Thyroid gland (tissue), 4 donors: ENCODE results near the gene DUSP15. TPM values are rescaled to one million over a fixed set of nuclear protein-coding genes. Genes with fewer than 3 reads are reported as not detected.

Source experiments
- DNase-seq, 2 donors: peaks; one replicate each; pipeline ENCODE4 v3.0.0-alpha.2; 2019
- H3K27ac ChIP-seq, 3 donors: fragments of 200-600 bp; sonication (generic); 1 replicate in 2 of 3; 2 replicates in 1 of 3; pipeline ENCODE4 v1.5.1; 2016 to 2019; ENCODE audit warnings: mild to moderate bottlenecking in 1 of 3, moderate library complexity in 1 of 3
- H3K27me3 ChIP-seq: fragments of 200-600 bp; sonication (generic); one replicate; pipeline ENCODE4 v1.5.1; 2019
- H3K36me3 ChIP-seq, 2 donors: fragments of 200-600 bp; sonication (generic); one replicate each; pipeline ENCODE4 v1.5.1; 2016 to 2019
- H3K4me1 ChIP-seq, 2 donors: fragments of 200-600 bp; sonication (generic); one replicate each; pipeline ENCODE4 v1.5.1; 2017 to 2019
- H3K4me3 ChIP-seq, 3 donors: fragments of 200-600 bp; sonication (generic); replicated peaks in 1 of 3; 1 replicate in 2 of 3; 2 replicates in 1 of 3; pipeline ENCODE4 v1.5.1; 2016; ENCODE audit warnings: mild to moderate bottlenecking in 1 of 3
- H3K9me3 ChIP-seq: fragments of 200-600 bp; sonication (generic); one replicate; pipeline ENCODE4 v1.5.1; 2017
- POLR2A ChIP-seq, 2 donors: fragments of 450-650 bp; IDR thresholded peaks; one replicate each; pipeline ENCODE4 v1.6.1; 2017; ENCODE audit warnings: antibody characterized with exemption in 2 of 2, mild to moderate bottlenecking in 2 of 2, moderate library complexity in 1 of 2
- WGBS, 2 donors: methylation state at CpG; one replicate each; pipeline ENCODE4 v1.1.5; 2017; 5-methylcytosine and 5-hydroxymethylcytosine counted together
- intact Hi-C: fragments of 100-400 bp; cut with DNase I; formaldehyde crosslinking; loops from one replicate; pipeline ENCODE4 v1.15.1; 2023
- total RNA-seq, 4 donors: library from RNA; depleted of rRNA; stranded (reverse); fragments of >200 nt; gene quantifications; one replicate each; pipeline ENCODE4 v1.2.3, GENCODE V29; 2016
- TF ChIP-seq, protein P1 (sequence below), 6 experiments: fragments of 200-600 bp in 3 of 6; fragments of 450-650 bp in 3 of 6; sonication (generic) in 3 of 6; IDR thresholded peaks; one replicate each; pipeline ENCODE4 v1.5.1; 2016 to 2019; ENCODE audit warnings: antibody characterized with exemption in 6 of 6, mild to moderate bottlenecking in 2 of 6, inconsistent platforms in 1 of 6, moderate library complexity in 1 of 6

Gene DUSP15
- total RNA-seq, 4 donors from 2014 or later, result 5.4 to 9.1 (median 7.0) TPM

DNA sequence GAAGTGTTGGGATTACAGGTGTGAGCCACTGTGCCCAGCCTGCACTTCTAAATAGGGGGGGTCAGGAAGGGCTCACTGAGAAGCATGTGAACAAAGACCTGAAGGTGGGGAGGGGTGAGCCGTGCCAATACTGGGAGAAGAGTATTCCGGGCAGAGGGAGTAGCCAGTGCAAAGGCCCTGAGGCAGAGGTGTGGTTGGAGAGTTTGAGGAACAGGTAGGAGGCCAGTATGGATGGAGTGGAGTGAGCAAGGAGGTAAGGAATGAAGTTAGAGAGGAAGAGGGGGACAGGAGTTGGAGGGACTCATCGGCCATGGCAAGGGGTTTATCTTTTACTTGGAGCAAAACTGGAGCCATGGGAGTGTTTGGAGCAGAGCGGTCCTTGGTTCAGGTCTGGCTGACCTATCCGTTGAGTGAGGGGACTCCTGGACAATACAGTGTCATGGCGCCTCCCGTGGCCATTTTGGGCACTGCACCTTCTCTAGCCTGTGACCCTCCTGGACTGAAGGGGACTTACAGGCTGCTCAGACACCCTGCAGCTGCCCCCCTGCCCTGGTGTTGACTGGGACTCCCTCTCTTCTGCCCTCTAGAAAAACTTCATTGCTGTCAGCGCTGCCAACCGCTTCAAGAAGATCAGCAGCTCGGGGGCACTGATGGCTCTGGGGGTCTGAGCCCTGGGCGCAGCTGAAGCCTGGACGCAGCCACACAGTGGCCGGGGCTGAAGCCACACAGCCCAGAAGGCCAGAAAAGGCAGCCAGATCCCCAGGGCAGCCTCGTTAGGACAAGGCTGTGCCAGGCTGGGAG is 37.0 kb downstream of the DUSP15 start:
- Histone ChIP-seq H3K36me3 (no peaks in the 10 kb centered on the region), H3K27me3 (no peaks in the 10 kb centered on the region), H3K9me3 (no peaks in the 10 kb centered on the region), H3K4me3 (no peak overlapping the region), H3K27ac (no peak overlapping the region), H3K4me1 (peaks cover 0 to 28% of the 10 kb centered on the region in 2 donors)
- DNase-seq, result peak; percentile 63
- intact Hi-C loops, result loop anchor here (10.0 kb wide), 2 partner anchors 89 to 199 kb away; partner anchors contain the start of gene COX4I2
- 48 to 53% methylated on average over 10 to 13 of the region's 14 CpGs for WGBS, 2 donors
- no peak for TF ChIP-seq POLR2A (IDR thresholded peaks at IDR 0.05)
- TF ChIP-seq, protein P1, sequence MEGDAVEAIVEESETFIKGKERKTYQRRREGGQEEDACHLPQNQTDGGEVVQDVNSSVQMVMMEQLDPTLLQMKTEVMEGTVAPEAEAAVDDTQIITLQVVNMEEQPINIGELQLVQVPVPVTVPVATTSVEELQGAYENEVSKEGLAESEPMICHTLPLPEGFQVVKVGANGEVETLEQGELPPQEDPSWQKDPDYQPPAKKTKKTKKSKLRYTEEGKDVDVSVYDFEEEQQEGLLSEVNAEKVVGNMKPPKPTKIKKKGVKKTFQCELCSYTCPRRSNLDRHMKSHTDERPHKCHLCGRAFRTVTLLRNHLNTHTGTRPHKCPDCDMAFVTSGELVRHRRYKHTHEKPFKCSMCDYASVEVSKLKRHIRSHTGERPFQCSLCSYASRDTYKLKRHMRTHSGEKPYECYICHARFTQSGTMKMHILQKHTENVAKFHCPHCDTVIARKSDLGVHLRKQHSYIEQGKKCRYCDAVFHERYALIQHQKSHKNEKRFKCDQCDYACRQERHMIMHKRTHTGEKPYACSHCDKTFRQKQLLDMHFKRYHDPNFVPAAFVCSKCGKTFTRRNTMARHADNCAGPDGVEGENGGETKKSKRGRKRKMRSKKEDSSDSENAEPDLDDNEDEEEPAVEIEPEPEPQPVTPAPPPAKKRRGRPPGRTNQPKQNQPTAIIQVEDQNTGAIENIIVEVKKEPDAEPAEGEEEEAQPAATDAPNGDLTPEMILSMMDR (IDR thresholded peaks at IDR 0.05), result peak; percentile 55 to 87 (median 66)

DNA sequence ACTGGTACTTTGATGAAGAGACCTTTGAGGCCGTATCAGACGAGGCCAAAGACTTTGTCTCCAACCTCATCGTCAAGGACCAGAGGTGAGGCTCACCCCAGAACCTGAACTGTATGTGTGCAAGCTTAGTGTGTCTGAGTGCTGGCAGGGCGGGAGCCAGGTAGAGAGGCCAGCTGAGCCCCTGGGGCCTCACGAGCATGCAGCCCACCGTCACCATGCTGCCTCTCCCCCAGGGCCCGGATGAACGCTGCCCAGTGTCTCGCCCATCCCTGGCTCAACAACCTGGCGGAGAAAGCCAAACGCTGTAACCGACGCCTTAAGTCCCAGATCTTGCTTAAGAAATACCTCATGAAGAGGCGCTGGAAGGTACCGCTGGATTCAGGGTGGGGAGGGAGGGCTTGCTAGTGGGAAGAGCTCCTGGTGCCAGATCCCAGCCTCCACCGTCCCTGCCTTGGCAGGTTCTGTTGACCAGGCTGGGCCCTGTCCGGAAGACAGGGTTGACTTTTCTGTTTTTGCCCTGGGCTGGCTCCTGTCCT is 38.5 kb downstream of the DUSP15 start:
- DNase-seq, result no peak
- Histone ChIP-seq H3K36me3 (no peaks in the 10 kb centered on the region), H3K27ac (no peak overlapping the region), H3K4me3 (no peak overlapping the region), H3K27me3 (no peaks in the 10 kb centered on the region), H3K9me3 (no peaks in the 10 kb centered on the region), H3K4me1 (peaks cover 0 to 18% of the 10 kb centered on the region in 2 donors)
- 91 to 95% methylated on average over 8 to 15 of the region's 17 CpGs for WGBS, 2 donors
- intact Hi-C loops, result loop anchor here (10.0 kb wide), 2 partner anchors 87 to 197 kb away; partner anchors contain the start of gene COX4I2
- TF ChIP-seq, protein P1 (IDR thresholded peaks at IDR 0.05), result no peak
- TF ChIP-seq POLR2A (IDR thresholded peaks at IDR 0.05), result no peak

DNA sequence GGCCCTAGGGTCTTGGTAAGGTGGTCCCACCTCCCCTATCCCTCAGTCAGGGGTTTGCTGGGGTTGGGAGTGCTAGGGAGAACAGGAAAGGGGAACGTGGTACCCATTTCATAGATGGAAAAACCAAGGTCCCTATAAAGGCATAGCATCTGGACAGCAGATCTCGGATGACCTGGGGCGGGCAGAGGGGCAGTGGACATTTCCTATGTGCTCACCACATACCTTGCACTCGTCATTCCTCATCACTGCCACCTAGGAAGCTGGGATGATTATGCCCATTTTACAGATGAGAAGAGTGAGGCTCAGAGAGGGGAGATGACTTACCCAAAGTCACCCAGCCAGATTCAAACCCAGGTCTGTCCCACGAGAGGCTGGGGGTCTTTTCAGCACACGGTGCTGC is 39.1 kb downstream of the DUSP15 start:
- DNase-seq, result no peak
- TF ChIP-seq, protein P1 (IDR thresholded peaks at IDR 0.05), result no peak
- TF ChIP-seq POLR2A (IDR thresholded peaks at IDR 0.05), result no peak
- Histone ChIP-seq H3K4me1 (peaks cover 0 to 12% of the 10 kb centered on the region in 2 donors), H3K27me3 (no peaks in the 10 kb centered on the region), H3K9me3 (no peaks in the 10 kb centered on the region), H3K27ac (no peak overlapping the region), H3K36me3 (no peaks in the 10 kb centered on the region), H3K4me3 (no peak overlapping the region)
- intact Hi-C loops, result loop anchor here (10.0 kb wide), 2 partner anchors 86 to 196 kb away; partner anchors contain the start of gene COX4I2
- 84 to 89% methylated on average over 6 of the region's 6 CpGs for WGBS, 2 donors

DNA sequence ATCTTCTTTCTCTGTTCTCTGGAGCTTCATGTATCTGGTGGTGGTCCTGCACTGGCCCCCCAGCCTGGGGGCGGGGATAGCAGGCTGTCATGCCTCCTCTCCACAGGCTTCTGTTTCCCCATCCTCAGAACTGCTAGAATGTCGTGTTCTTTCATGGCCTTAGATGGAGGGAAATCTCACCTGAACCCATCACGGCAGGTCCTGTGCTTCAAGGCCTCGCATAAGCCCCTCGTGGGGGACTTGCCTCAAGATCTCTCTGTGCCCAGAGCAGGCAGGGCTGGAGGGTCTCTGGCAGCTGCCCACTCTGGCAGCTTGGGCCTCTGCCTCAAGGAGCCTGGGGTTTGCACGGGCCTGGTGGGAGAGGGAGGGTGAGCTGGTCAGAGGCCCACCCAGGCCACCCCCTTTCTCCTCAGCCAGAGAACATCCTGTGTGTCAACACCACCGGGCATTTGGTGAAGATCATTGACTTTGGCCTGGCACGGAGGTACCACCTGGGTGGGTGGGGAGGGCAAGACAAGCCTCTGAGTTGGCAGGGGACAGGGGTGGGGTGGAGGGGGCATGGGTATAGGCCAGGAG is 39.8 kb downstream of the DUSP15 start:
- no peak overlapping the region for H3K27ac ChIP-seq
- H3K4me3 ChIP-seq, result no peak overlapping the region
- no peaks in the 10 kb centered on the region for H3K9me3 ChIP-seq
- no peaks in the 10 kb centered on the region for H3K36me3 ChIP-seq
- 76 to 89% methylated on average over 5 to 7 of the region's 8 CpGs for WGBS, 2 donors
- TF ChIP-seq, protein P1 (IDR thresholded peaks at IDR 0.05), result no peak
- TF ChIP-seq POLR2A (IDR thresholded peaks at IDR 0.05), result no peak
- intact Hi-C loops, result loop anchor here (10.0 kb wide), 2 partner anchors 86 to 196 kb away; partner anchors contain the start of gene COX4I2
- no peak for DNase-seq
- no peaks in the 10 kb centered on the region for H3K27me3 ChIP-seq
- peaks cover 0 to 5% of the 10 kb centered on the region in 2 donors for H3K4me1 ChIP-seq
